Measurements from ENCODE around the gene LHX1.

GRCh38 chr17:36947922-36948716 lies 10.8 kb downstream of the LHX1 start:
- no peak for TF ChIP-seq CTCF (IDR thresholded peaks at IDR 0.05)
- no peak for TF ChIP-seq POLR2A (IDR thresholded peaks at IDR 0.05)
